HG03442 (cell line): Measurements from ENCODE around the gene TARS2.

Source experiments
- ATAC-seq: cut with Tn5 transposase; IDR thresholded peaks from one replicate; pipeline ENCODE4 v1.9.1; 2021; ENCODE audit warnings: mild to moderate bottlenecking, moderate library complexity; ENCODE audit not compliant: unreplicated experiment

Gene TARS2

GRCh38 chr1:150536836-150537731 is 49.9 kb downstream of the TARS2 start:
- no peak for ATAC-seq

- no peak for ATAC-seq
These were observed 50.8 kb downstream of the TARS2 start for GRCh38 chr1:150537732-150538684.

- no peak for ATAC-seq
These were observed 56.4 kb downstream of the TARS2 start for GRCh38 chr1:150543500-150544143.

- no peak for ATAC-seq
These were observed 57.0 kb downstream of the TARS2 start for GRCh38 chr1:150544204-150544603.

GRCh38 chr1:150545486-150546032 is 58.3 kb downstream of the TARS2 start:
- ATAC-seq = no peak

- ATAC-seq = no peak
These were observed 59.2 kb downstream of the TARS2 start for GRCh38 chr1:150546294-150546937.

GRCh38 chr1:150548324-150548631 is 61.1 kb downstream of the TARS2 start:
- no peak for ATAC-seq

- ATAC-seq = peak; percentile 53
These were observed 61.6 kb downstream of the TARS2 start, which contains the start of gene ADAMTSL4 for GRCh38 chr1:150548632-150549495. TSS of gene ADAMTSL4 (plus strand) at chr1:150549408. CDS start at chr1:150552289, 2,881 bp downstream.

- ATAC-seq = no peak
These were observed 62.4 kb downstream of the TARS2 start for GRCh38 chr1:150549496-150550221.

GRCh38 chr1:150550222-150551050 is 63.2 kb downstream of the TARS2 start:
- no peak for ATAC-seq

- no peak for ATAC-seq
These were observed 64.0 kb downstream of the TARS2 start for GRCh38 chr1:150551051-150551783.

- ATAC-seq = no peak
These were observed 64.5 kb downstream of the TARS2 start for GRCh38 chr1:150551784-150552127.

GRCh38 chr1:150552128-150552910 is 65.1 kb downstream of the TARS2 start:
- no peak for ATAC-seq

GRCh38 chr1:150552911-150553289 is 65.7 kb downstream of the TARS2 start:
- no peak for ATAC-seq

- no peak for ATAC-seq
These were observed 66.3 kb downstream of the TARS2 start for GRCh38 chr1:150553392-150554085.

GRCh38 chr1:150554086-150554452 is 66.8 kb downstream of the TARS2 start:
- ATAC-seq = no peak
